ENCODE measurements around the gene DTX2.
"Not testable (repeated sequence)": the region's sequence is repeated elsewhere in the genome, so short reads cannot be mapped to it uniquely, and the experiment has no call there.

DTX2 gene

GRCh38 chr7:76461464-76462101 is at the start of gene DTX2:
DTX2 (plus strand) TSS chr7:76461709; CDS start chr7:76480510, 18,801 bp downstream.
- peak; percentile 99 for ATAC-seq

- no peak for ATAC-seq
These were observed 49.3 kb upstream of the DTX2 start for GRCh38 chr7:76412249-76412648.

GRCh38 chr7:76417654-76418310 is 43.7 kb upstream of the DTX2 start:
- ATAC-seq, result not testable (repeated sequence)

More at GRCh38 chr7:76412249-76412648, 49.3 kb upstream of the DTX2 start:
- TF ChIP-seq POU6F1 (CRISPR knock-in tag; IDR thresholded peaks at IDR 0.05; ENCODE audit: borderline replicate concordance, low read depth) (no peak), ZNF8 (CRISPR knock-in tag; IDR thresholded peaks at IDR 0.05) (no peak), ISL1 (CRISPR knock-in tag; IDR thresholded peaks at IDR 0.05) (no peak), BACH2 (CRISPR knock-in tag; IDR thresholded peaks at IDR 0.05; ENCODE audit: borderline replicate concordance) (no peak), ZC3H10 (CRISPR knock-in tag; IDR thresholded peaks at IDR 0.05) (no peak), ZFP30 (CRISPR knock-in tag; IDR thresholded peaks at IDR 0.05) (no peak), PATZ1 (CRISPR knock-in tag; IDR thresholded peaks at IDR 0.05; ENCODE audit: borderline replicate concordance) (no peak), TSHZ2 (CRISPR knock-in tag; IDR thresholded peaks at IDR 0.05) (no peak), RARB (CRISPR knock-in tag; IDR thresholded peaks at IDR 0.05) (no peak), GLIS3 (CRISPR knock-in tag; IDR thresholded peaks at IDR 0.05) (no peak), ARNTL (CRISPR knock-in tag; IDR thresholded peaks at IDR 0.05; ENCODE audit: borderline replicate concordance, low read depth) (no peak), ZNF565 (CRISPR knock-in tag; conservative IDR thresholded peaks at IDR 0.05; ENCODE audit: low read depth) (no peak)

- peak; percentile 93 for ATAC-seq
These were observed 40.4 kb upstream of the DTX2 start for GRCh38 chr7:76421097-76421496.

- TF ChIP-seq OSR1 (CRISPR knock-in tag; IDR thresholded peaks at IDR 0.05) (no peak), TCF4 (CRISPR knock-in tag; IDR thresholded peaks at IDR 0.05; ENCODE audit: borderline replicate concordance) (no peak), RARB (CRISPR knock-in tag; IDR thresholded peaks at IDR 0.05) (no peak), PPARA (CRISPR knock-in tag; IDR thresholded peaks at IDR 0.05; ENCODE audit: borderline replicate concordance) (no peak), TOX (CRISPR knock-in tag; IDR thresholded peaks at IDR 0.05; ENCODE audit: borderline replicate concordance) (no peak)
- ATAC-seq, result no peak
These were observed 37.7 kb upstream of the DTX2 start for GRCh38 chr7:76423666-76424412.
